ENCODE results near the gene ELOVL4. TPM values are rescaled to one million over a fixed set of nuclear protein-coding genes. Genes with fewer than 3 reads are reported as not detected.

The ELOVL4 gene
- polyA plus RNA-seq: 1 to 10 TPM in 2 of 4 donors, not detected in 2; 1.6 to 1.7 TPM
- long read RNA-seq, donor 1, partial matches to known transcripts: 0 of 1 reads
- long read RNA-seq, donor 1, other reads (novel, unspliced or antisense): 0 of 1 reads
- long read RNA-seq, donor 2: 0 reads
- long read RNA-seq, donor 3, partial matches to known transcripts: 0 of 1 reads
- long read RNA-seq, donor 3, other reads (novel, unspliced or antisense): 0 of 1 reads
- long read RNA-seq, donor 4: 0 reads
- long read RNA-seq, donor 5: 0 reads
- long read RNA-seq, donor 6, partial matches to known transcripts: 0 of 2 reads
- long read RNA-seq, donor 6, other reads (novel, unspliced or antisense): 0 of 2 reads
- long read RNA-seq, donor 7, partial matches to known transcripts: 0 of 1 reads
- long read RNA-seq, donor 7, other reads (novel, unspliced or antisense): 0 of 1 reads
- long read RNA-seq, donor 8: 0 reads
- long read RNA-seq, donor 9: 0 reads
- long read RNA-seq, donor 10, partial matches to known transcripts: 0 of 4 reads
- long read RNA-seq, donor 10, other reads (novel, unspliced or antisense): 0 of 4 reads

DNA sequence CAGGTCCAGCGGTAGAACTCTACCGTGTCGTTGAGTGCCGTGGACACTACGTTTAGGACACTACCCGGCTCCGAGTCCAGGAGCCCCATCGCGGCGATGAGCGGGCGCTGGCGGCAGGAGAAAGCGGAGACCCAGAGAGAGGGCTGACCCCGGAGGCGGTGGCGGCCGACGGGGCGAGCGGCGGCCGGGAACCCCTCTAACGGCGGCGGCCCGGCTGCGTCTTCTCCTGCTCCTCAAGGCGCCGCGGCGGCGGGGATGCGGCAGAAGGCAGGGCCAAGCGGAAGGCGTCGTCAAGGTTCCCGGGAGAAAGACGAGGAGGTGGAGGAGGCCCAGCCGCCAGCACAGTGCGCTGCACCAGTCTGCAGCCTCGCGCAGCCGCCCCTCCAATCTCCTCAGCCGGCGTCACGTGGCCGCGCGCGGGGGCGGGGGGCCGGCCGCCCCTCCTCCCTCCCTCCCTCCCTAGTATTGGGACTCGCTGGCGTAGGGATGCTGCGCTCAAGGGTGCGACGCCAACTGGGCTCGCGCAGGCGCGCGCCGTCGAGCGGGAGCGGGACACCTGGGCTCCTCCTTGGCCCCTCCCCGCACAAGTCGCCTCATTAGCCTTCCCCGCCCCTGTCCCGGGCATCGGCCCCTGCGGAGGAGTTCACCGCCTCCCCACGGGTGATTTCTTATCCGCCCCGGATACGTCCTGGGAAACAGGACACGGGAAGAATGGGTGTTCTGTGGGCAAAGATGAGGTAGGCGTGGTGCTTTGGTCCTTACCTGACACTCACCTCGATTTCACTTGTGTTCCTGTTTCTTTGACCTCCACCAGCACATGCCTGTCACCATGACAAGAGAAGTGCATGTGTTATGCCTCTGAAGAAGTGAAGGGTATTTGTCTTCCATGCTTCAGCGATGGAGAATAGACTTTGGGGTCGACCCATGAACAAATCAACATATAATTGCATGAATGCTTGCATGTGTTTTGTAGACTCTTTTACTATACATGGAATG, at the start of gene ELOVL4:
ELOVL4 (minus strand) TSS at position 363 of the 996 bp plus-strand sequence; CDS start at position 89, 274 bp downstream.
- FAIRE-seq (no peak), DNase-seq (peak; percentile 8 to 59)
- no peaks in the 10 kb centered on the region for H3K9me3 ChIP-seq (ENCODE audit: control insufficient read depth in 2 of 2, insufficient read depth in 1 of 2, low read depth in 1 of 2, low read length in 1 of 2)
- 1 to 3% (median 2%) methylated on average over 52 to 84 of the region's 84 CpGs for WGBS, 3 donors
- H3K4me3 ChIP-seq (ENCODE audit: low read depth in 1 of 3, low read length in 3 of 3): peak within 1 kb of the TSS; percentile 22 to 47 (median 42)
- H3K27me3 ChIP-seq (ENCODE audit: control insufficient read depth in 3 of 3, insufficient read depth in 3 of 3, low read length in 3 of 3): peaks cover 4 to 29% (median 5%) of the 10 kb centered on the region in 3 donors
- H3K36me3 ChIP-seq (ENCODE audit: control insufficient read depth in 3 of 3, insufficient read depth in 2 of 3, low read depth in 1 of 3, low read length in 3 of 3): no peaks in the 10 kb centered on the region
- no peak within 1 kb of the TSS for H3K27ac ChIP-seq (ENCODE audit: low read depth in 1 of 3, low read length in 2 of 3)
- no peaks in the 10 kb centered on the region for H3K4me1 ChIP-seq (ENCODE audit: control insufficient read depth in 3 of 3, insufficient read depth in 2 of 3, low read depth in 1 of 3, low read length in 2 of 3)

DNA sequence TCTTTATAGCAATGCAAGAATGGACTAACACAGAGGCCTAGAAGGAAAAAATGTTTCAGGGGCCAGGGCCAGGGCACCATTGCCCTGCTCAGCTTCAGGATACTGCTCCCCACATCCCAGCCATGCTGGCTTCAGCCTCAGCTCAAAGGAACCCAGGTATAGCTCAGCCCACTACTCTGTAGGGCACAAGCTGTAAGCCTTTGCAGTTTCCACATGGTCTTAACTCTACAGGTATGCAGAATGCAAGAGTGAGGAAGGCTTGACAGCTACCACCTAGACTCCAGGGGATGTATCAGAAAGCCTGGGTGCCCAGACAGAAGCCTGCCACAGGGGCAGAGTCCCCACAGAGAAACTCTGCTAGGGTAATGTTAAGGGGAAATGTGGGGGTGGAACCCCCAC, 46.6 kb upstream of the ELOVL4 start:
- Histone ChIP-seq H3K36me3 (ENCODE audit: control insufficient read depth in 3 of 3, insufficient read depth in 2 of 3, low read depth in 1 of 3, low read length in 3 of 3) (no peaks in the 10 kb centered on the region), H3K4me3 (ENCODE audit: low read depth in 1 of 3, low read length in 3 of 3) (no peak overlapping the region), H3K27ac (ENCODE audit: low read depth in 1 of 3, low read length in 2 of 3) (no peak overlapping the region), H3K9me3 (ENCODE audit: control insufficient read depth in 2 of 2, insufficient read depth in 1 of 2, low read depth in 1 of 2, low read length in 1 of 2) (no peaks in the 10 kb centered on the region), H3K4me1 (ENCODE audit: control insufficient read depth in 3 of 3, insufficient read depth in 2 of 3, low read depth in 1 of 3, low read length in 2 of 3) (no peaks in the 10 kb centered on the region), H3K27me3 (ENCODE audit: control insufficient read depth in 3 of 3, insufficient read depth in 3 of 3, low read length in 3 of 3) (peaks cover 0 to 2% (median 1%) of the 10 kb centered on the region in 3 donors)
- FAIRE-seq (no peak), DNase-seq (no peak)

GRCh38 chr6:79993012-79993910, 45.9 kb upstream of the ELOVL4 start:
- Histone ChIP-seq H3K4me3 (ENCODE audit: low read depth in 1 of 3, low read length in 3 of 3) (no peak overlapping the region), H3K27ac (ENCODE audit: low read depth in 1 of 3, low read length in 2 of 3) (no peak overlapping the region), H3K9me3 (ENCODE audit: control insufficient read depth in 2 of 2, insufficient read depth in 1 of 2, low read depth in 1 of 2, low read length in 1 of 2) (no peaks in the 10 kb centered on the region), H3K27me3 (ENCODE audit: control insufficient read depth in 3 of 3, insufficient read depth in 3 of 3, low read length in 3 of 3) (peaks cover 0 to 2% (median 1%) of the 10 kb centered on the region in 3 donors), H3K36me3 (ENCODE audit: control insufficient read depth in 3 of 3, insufficient read depth in 2 of 3, low read depth in 1 of 3, low read length in 3 of 3) (no peaks in the 10 kb centered on the region), H3K4me1 (ENCODE audit: control insufficient read depth in 3 of 3, insufficient read depth in 2 of 3, low read depth in 1 of 3, low read length in 2 of 3) (no peaks in the 10 kb centered on the region)
- FAIRE-seq (no peak), DNase-seq (no peak)
- WGBS, 3 donors: 73 to 78% (median 77%) methylated on average over 2 of the region's 2 CpGs

DNA sequence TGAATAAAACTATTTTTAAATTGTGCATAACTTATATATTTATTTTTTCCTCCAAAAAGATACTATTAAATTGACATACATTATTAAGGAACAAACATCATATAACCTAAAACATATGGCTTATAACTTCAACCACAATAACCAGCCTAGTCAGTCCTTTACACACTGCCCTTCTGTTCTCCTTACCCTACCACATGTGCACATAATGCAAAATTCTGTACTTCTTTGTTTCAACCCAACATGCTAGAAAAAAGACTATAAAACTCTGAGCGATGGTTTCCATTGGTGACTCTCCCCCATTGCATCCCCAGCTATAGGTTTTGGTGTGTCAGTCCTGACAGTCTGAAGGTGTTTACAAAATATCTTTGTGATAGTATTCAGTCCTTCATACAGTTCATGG, 42.3 kb upstream of the ELOVL4 start:
- DNase-seq (no peak), FAIRE-seq (no peak)
- no peak overlapping the region for H3K27ac ChIP-seq (ENCODE audit: low read depth in 1 of 3, low read length in 2 of 3)
- H3K36me3 ChIP-seq (ENCODE audit: control insufficient read depth in 3 of 3, insufficient read depth in 2 of 3, low read depth in 1 of 3, low read length in 3 of 3): no peaks in the 10 kb centered on the region
- no peaks in the 10 kb centered on the region for H3K4me1 ChIP-seq (ENCODE audit: control insufficient read depth in 3 of 3, insufficient read depth in 2 of 3, low read depth in 1 of 3, low read length in 2 of 3)
- H3K4me3 ChIP-seq (ENCODE audit: low read depth in 1 of 3, low read length in 3 of 3): no peak overlapping the region
- H3K27me3 ChIP-seq (ENCODE audit: control insufficient read depth in 3 of 3, insufficient read depth in 3 of 3, low read length in 3 of 3): peaks cover 0 to 2% (median 0%) of the 10 kb centered on the region in 3 donors
- 94 to 96% (median 95%) methylated on average over 1 of the region's 1 CpG for WGBS, 3 donors
- H3K9me3 ChIP-seq (ENCODE audit: control insufficient read depth in 2 of 2, insufficient read depth in 1 of 2, low read depth in 1 of 2, low read length in 1 of 2): no peaks in the 10 kb centered on the region

GRCh38 chr6:79985128-79985527, 37.8 kb upstream of the ELOVL4 start:
- Histone ChIP-seq H3K4me3 (ENCODE audit: low read depth in 1 of 3, low read length in 3 of 3) (no peak overlapping the region), H3K9me3 (ENCODE audit: control insufficient read depth in 2 of 2, insufficient read depth in 1 of 2, low read depth in 1 of 2, low read length in 1 of 2) (no peaks in the 10 kb centered on the region), H3K36me3 (ENCODE audit: control insufficient read depth in 3 of 3, insufficient read depth in 2 of 3, low read depth in 1 of 3, low read length in 3 of 3) (no peaks in the 10 kb centered on the region), H3K27me3 (ENCODE audit: control insufficient read depth in 3 of 3, insufficient read depth in 3 of 3, low read length in 3 of 3) (no peaks in the 10 kb centered on the region), H3K27ac (ENCODE audit: low read depth in 1 of 3, low read length in 2 of 3) (no peak overlapping the region), H3K4me1 (ENCODE audit: control insufficient read depth in 3 of 3, insufficient read depth in 2 of 3, low read depth in 1 of 3, low read length in 2 of 3) (no peaks in the 10 kb centered on the region)
- FAIRE-seq (no peak), DNase-seq (no peak)

DNA sequence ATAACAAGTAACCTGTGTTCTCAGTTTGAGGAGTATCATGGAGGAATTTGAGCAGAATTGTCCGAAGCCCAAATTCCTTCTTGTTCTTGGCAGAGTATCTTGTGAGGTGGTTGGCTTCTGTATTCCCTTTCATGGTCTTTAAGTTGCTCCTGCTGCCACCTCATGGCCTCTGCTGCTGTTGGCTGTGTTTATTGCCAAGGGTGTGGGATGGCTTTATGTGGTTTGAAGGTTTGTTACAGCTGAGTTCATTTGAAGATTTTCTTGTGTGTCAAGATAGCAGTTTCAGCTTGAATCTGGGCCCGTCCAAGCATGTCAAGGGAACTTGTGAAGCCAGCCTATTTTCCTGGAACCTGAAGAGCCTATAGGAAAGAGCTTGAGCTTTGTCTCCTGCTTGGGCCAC, 36.9 kb upstream of the ELOVL4 start:
- Histone ChIP-seq H3K9me3 (ENCODE audit: control insufficient read depth in 2 of 2, insufficient read depth in 1 of 2, low read depth in 1 of 2, low read length in 1 of 2) (no peaks in the 10 kb centered on the region), H3K4me1 (ENCODE audit: control insufficient read depth in 3 of 3, insufficient read depth in 2 of 3, low read depth in 1 of 3, low read length in 2 of 3) (no peaks in the 10 kb centered on the region), H3K36me3 (ENCODE audit: control insufficient read depth in 3 of 3, insufficient read depth in 2 of 3, low read depth in 1 of 3, low read length in 3 of 3) (no peaks in the 10 kb centered on the region), H3K27me3 (ENCODE audit: control insufficient read depth in 3 of 3, insufficient read depth in 3 of 3, low read length in 3 of 3) (no peaks in the 10 kb centered on the region), H3K27ac (ENCODE audit: low read depth in 1 of 3, low read length in 2 of 3) (no peak overlapping the region), H3K4me3 (ENCODE audit: low read depth in 1 of 3, low read length in 3 of 3) (no peak overlapping the region)
- DNase-seq (peak in 1 of 2 donors; percentile 26), FAIRE-seq (no peak)
- WGBS, 3 donors: 48 to 58% (median 54%) methylated on average over 2 of the region's 2 CpGs

DNA sequence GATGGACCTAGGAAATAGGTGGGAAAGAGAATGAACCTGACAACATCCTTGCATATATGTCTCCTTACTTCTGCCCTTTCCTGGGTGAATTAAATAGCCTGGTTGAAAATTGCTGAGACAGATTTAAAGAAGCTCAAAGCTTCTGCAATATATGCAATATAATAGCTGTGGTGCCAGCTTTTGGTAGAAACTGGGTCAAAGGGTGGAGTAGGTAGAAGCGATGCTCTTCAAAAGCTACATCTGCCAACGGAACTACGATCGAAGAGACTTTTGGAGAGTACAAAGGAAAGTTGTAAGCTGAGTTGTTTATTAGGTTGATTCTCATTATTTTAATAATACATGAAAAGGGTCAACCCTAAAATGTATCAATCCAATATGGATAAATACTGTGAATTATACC, 34.3 kb upstream of the ELOVL4 start:
- FAIRE-seq: no peak
- no peak overlapping the region for H3K27ac ChIP-seq (ENCODE audit: low read depth in 1 of 3, low read length in 2 of 3)
- no peaks in the 10 kb centered on the region for H3K4me1 ChIP-seq (ENCODE audit: control insufficient read depth in 3 of 3, insufficient read depth in 2 of 3, low read depth in 1 of 3, low read length in 2 of 3)
- no peaks in the 10 kb centered on the region for H3K36me3 ChIP-seq (ENCODE audit: control insufficient read depth in 3 of 3, insufficient read depth in 2 of 3, low read depth in 1 of 3, low read length in 3 of 3)
- no peak for DNase-seq
- H3K9me3 ChIP-seq (ENCODE audit: control insufficient read depth in 2 of 2, insufficient read depth in 1 of 2, low read depth in 1 of 2, low read length in 1 of 2): no peaks in the 10 kb centered on the region
- no peaks in the 10 kb centered on the region for H3K27me3 ChIP-seq (ENCODE audit: control insufficient read depth in 3 of 3, insufficient read depth in 3 of 3, low read length in 3 of 3)
- WGBS, 3 donors: 83 to 96% (median 85%) methylated on average over 4 of the region's 4 CpGs
- H3K4me3 ChIP-seq (ENCODE audit: low read depth in 1 of 3, low read length in 3 of 3): no peak overlapping the region
